ENCODE results near the gene PDE7B.

GRCh38 chr6:135922174-135922573, 70.7 kb downstream of the PDE7B start:
- TF ChIP-seq CTCF (IDR thresholded peaks at IDR 0.05) (no peak), POLR2AphosphoS5 (IDR thresholded peaks at IDR 0.05) (peak in 1 of 2 donors; percentile 28)
